Ovary (tissue), 3 donors: ENCODE measurements around the gene GRIN2A.

Source experiments
- CTCF ChIP-seq, 3 donors: fragments of 450-650 bp in 2 of 3; fragments of 200-600 bp in 1 of 3; IDR thresholded peaks; one replicate each; pipeline versions ENCODE4 v1.5.1 to v1.8.0; 2016 to 2022; ENCODE audit warnings: antibody characterized with exemption in 3 of 3, mild to moderate bottlenecking in 1 of 3
- EP300 ChIP-seq: sonication (generic); formaldehyde crosslinking; IDR thresholded peaks from one replicate; pipeline ENCODE4 v1.6.1; 2017; ENCODE audit warnings: antibody characterized with exemption
- donor health status: DM: no; HTN: no; CAD: no.

GRCh38 chr16:9943121-9943520 is 239.1 kb downstream of the GRIN2A start:
- TF ChIP-seq EP300: no peak
- no peak for TF ChIP-seq CTCF (IDR thresholded peaks at IDR 0.05)
